Measurements from ENCODE around the gene LSS. TPM values are rescaled to one million over a fixed set of nuclear protein-coding genes. Genes with fewer than 3 reads are reported as not detected.

Gene LSS
- total and polyA plus RNA-seq, 8 donors: 16.1 to 34.1 (median 25.2) TPM

DNA sequence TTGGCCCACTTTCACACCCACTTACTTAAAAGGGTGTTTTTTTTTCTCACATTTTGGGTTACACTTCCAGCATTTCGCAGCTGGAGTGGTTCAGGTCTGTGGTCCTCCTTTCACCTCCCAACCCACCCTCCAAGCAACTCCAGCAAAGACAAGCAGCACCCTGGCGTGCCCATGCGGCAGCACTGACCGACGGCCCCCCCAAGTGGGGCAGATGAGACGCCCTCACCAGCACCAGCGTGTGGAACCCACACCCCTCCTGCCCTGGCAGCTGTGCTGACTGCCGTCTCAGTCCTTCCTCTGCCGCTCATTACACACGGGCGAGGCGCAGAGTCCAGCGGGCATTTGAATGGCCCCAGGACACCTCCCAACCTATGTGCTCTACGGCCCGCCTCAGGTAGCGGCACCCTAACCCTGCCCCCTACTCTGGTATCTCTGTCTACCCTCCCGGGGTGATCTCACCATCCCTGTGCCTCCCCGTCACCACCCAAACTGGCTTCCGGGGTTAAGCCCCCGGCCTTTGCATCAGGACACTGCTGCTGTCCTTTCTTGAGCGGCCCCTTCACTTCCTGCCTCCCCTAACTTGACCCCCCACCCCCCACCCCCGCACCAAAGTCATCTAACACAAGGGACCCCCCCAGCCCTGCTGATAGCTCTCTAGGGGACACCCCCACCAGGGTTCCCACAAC lies 10.9 kb downstream of the LSS start:
- intact Hi-C loops (cut with DNase I): no loop called here
- no peaks in the 10 kb centered on the region for H3K27me3 ChIP-seq
- no peak overlapping the region for H3K4me3 ChIP-seq
- WGBS, 2 donors: 92 to 95% methylated on average over 22 of the region's 22 CpGs
- H3K4me1 ChIP-seq: no peaks in the 10 kb centered on the region
- FAIRE-seq: no peak
- H3K9me3 ChIP-seq: no peaks in the 10 kb centered on the region
- TF ChIP-seq, protein P1, sequence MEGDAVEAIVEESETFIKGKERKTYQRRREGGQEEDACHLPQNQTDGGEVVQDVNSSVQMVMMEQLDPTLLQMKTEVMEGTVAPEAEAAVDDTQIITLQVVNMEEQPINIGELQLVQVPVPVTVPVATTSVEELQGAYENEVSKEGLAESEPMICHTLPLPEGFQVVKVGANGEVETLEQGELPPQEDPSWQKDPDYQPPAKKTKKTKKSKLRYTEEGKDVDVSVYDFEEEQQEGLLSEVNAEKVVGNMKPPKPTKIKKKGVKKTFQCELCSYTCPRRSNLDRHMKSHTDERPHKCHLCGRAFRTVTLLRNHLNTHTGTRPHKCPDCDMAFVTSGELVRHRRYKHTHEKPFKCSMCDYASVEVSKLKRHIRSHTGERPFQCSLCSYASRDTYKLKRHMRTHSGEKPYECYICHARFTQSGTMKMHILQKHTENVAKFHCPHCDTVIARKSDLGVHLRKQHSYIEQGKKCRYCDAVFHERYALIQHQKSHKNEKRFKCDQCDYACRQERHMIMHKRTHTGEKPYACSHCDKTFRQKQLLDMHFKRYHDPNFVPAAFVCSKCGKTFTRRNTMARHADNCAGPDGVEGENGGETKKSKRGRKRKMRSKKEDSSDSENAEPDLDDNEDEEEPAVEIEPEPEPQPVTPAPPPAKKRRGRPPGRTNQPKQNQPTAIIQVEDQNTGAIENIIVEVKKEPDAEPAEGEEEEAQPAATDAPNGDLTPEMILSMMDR (IDR thresholded peaks at IDR 0.05): no peak
- ATAC-seq: no peak
- peaks cover 0 to 5% (median 0%) of the 10 kb centered on the region in 3 donors for H3K36me3 ChIP-seq
- peak in 2 of 6 donors; percentile 49 to 50 for DNase-seq
- H3K27ac ChIP-seq: no peak overlapping the region

DNA sequence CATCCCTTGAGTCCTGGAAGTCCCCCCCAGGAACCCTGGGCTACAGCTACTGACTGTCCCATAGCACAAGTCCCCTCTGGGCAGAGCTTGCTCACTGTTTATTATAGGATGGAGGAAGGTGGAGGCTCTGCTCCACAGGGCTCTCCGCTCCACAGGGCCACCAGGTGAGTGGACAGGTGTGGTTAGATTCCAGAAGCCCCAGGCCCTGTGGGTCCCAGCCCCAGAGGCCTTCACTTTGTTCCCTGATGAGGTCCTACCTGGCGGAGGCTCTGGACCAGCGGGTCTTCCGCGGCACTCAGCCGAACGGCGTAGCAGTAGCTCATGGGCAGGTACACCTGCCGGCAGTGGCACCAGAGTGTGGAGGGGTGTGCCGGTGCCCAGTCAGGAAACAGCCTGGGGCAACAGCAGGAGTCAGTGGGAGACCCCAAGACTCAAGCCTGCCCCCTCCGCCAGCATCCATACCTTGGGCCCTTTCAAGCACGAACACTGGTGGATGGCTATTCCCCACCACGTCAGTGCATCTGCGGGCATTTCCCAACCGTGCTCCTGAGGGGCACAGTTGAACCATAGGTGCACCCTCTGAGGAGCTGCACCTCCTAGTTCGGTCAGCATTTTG lies 12.3 kb downstream of the LSS start:
- intact Hi-C loops (cut with DNase I): no loop called here
- peak in 1 of 6 donors; percentile 55 for DNase-seq

DNA sequence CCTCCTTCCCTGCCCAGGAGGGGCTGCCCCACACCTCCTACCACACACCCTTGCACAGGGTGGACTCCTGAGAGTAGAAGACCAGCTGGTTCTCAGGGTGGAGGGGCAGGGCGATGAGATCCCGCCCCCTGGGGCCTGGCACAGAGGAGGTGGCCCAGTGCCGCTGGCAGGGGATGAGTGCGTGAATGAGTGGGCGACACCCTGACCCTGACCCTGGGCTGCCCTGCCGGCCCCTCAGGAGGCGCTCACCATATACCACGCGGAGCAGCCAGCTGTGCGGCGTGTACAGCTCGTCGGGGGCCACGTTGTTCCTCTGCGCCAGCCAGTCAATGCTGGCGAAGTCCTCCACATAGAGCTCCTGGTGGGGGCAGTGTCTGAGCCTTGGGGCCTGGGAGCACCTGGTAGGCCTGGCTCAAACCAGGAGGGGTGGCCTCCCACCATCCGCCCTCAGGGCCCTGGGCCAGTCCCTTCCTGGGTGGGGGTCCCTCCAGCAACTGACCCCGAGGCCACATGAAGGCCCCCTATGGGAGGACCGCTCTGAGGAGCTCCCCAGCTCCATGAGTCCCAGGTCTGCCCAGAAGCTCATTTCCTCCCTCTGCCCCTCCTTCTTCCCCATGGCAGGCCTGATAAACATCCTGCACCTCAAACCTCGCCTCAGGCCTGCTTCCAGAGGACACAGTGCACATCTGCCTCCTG lies 13.0 kb downstream of the LSS start:
- TF ChIP-seq, protein P1 (IDR thresholded peaks at IDR 0.05): no peak
- Histone ChIP-seq H3K4me3 (no peak overlapping the region), H3K27me3 (no peaks in the 10 kb centered on the region), H3K27ac (no peak overlapping the region), H3K9me3 (no peaks in the 10 kb centered on the region), H3K4me1 (no peaks in the 10 kb centered on the region), H3K36me3 (no peaks in the 10 kb centered on the region)
- FAIRE-seq (no peak), ATAC-seq (no peak), DNase-seq (peak in 2 of 6 donors; percentile 49 to 55)
- intact Hi-C loops (cut with DNase I): no loop called here
- WGBS, 2 donors: 91 to 95% methylated on average over 20 of the region's 20 CpGs

More for the DNA sequence above, 12.3 kb downstream of the LSS start:
- FAIRE-seq: no peak
- Histone ChIP-seq H3K36me3 (peaks cover 0 to under 1% (median 0%) of the 10 kb centered on the region in 3 donors), H3K27me3 (no peaks in the 10 kb centered on the region), H3K4me1 (no peaks in the 10 kb centered on the region), H3K27ac (no peak overlapping the region), H3K9me3 (no peaks in the 10 kb centered on the region), H3K4me3 (no peak overlapping the region)
- ATAC-seq: no peak
- 93 to 95% methylated on average over 16 of the region's 16 CpGs for WGBS, 2 donors
- TF ChIP-seq, protein P1 (IDR thresholded peaks at IDR 0.05): no peak

DNA sequence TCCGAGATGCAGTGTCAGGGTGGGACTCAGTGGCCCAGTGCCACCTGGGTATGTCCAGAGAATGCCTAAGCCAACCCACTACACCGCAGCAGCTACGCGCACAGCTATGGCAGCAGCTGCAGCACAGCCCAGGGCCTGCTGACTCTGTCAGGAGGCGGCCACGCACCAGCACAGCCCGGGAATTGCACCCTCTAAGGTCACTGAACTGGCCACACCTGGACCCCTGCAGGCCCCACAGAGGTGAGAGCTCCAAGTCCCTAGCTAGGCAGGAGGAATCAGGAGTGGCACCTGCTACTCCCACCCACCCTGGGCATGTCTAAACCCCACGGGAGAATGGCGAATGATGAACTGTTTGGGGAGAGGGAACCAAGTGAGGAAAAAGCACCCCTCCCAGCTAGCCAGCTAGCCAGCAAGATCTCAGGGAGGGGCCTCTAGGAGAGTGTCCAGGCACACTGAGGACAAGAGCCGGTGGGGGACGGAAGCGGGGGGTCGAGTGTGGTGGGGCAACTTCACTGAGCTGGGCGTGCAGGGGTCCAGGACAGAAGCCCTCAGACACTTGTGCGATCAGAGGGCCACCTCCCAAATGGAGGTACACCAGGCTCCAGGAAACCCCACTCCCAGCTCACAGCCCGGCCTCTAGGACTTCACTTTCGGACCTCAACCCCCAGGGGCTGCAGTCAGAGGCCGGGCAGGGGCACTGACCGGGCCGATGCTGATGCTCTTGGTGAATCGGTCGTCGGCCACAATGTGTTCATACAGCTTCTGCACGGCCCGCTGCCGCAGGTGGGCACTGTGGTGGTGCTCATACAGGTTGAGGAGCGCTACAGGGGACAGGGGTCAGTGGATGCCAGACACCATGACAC lies 13.9 kb downstream of the LSS start:
- TF ChIP-seq, protein P1 (IDR thresholded peaks at IDR 0.05): no peak
- ATAC-seq (no peak), DNase-seq (peak in 2 of 6 donors; percentile 46 to 55), FAIRE-seq (no peak)
- H3K4me3 ChIP-seq: no peak overlapping the region
- H3K36me3 ChIP-seq: no peaks in the 10 kb centered on the region
- no peak overlapping the region for H3K27ac ChIP-seq
- WGBS, 2 donors: 94 to 95% methylated on average over 26 to 27 of the region's 27 CpGs
- no peaks in the 10 kb centered on the region for H3K4me1 ChIP-seq
- no peaks in the 10 kb centered on the region for H3K27me3 ChIP-seq
- intact Hi-C loops (cut with DNase I): no loop called here
- H3K9me3 ChIP-seq: no peaks in the 10 kb centered on the region

Data from pancreas (tissue), 10 donors.